HG03159 (cell line): ENCODE measurements around the gene ATP2B2.

Experiments used
- ATAC-seq: cut with Tn5 transposase; IDR thresholded peaks from one replicate; pipeline ENCODE4 v1.9.1; 2021; ENCODE audit warnings: mild to moderate bottlenecking, moderate library complexity; ENCODE audit not compliant: unreplicated experiment

The ATP2B2 gene

DNA sequence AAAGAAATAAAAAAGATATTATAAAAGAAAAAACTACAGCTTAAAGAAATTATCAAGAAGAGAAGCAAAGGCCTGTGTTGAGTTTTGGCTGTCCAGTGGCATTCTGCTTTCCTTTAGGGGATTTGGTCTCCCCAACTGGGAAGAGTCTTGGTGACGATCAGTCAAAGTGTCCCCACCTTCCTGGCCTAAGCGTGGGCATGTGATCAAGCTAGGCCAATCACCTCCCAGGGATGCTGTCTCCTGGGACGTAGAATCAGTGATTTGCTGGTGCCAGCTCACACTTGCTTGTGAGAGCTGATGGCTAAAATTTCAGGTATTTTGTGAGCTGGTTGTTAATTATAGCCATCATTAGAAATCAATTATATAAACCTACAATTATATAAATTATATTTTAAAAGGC lies 69.5 kb downstream of the ATP2B2 start:
- ATAC-seq: no peak

DNA sequence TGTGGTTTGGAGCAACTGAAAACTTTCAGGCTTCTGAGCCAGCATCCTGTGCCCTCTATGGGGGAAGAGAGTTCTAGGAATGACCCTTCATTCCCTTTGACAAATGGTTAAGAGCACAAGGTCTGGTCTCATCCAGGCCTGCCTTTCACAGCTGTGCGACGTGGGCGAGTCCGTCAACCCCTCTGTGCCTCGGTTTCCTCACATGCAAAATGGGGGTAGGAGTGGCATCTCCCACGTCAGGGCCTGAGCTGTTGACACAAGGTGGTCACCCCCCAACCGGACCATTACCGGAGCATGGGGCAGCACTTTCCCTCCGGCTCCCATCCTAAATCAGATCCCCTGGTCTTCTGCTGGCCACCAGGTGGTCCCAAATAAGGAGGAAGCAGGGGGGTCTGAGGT lies 70.4 kb downstream of the ATP2B2 start:
- ATAC-seq: no peak

DNA sequence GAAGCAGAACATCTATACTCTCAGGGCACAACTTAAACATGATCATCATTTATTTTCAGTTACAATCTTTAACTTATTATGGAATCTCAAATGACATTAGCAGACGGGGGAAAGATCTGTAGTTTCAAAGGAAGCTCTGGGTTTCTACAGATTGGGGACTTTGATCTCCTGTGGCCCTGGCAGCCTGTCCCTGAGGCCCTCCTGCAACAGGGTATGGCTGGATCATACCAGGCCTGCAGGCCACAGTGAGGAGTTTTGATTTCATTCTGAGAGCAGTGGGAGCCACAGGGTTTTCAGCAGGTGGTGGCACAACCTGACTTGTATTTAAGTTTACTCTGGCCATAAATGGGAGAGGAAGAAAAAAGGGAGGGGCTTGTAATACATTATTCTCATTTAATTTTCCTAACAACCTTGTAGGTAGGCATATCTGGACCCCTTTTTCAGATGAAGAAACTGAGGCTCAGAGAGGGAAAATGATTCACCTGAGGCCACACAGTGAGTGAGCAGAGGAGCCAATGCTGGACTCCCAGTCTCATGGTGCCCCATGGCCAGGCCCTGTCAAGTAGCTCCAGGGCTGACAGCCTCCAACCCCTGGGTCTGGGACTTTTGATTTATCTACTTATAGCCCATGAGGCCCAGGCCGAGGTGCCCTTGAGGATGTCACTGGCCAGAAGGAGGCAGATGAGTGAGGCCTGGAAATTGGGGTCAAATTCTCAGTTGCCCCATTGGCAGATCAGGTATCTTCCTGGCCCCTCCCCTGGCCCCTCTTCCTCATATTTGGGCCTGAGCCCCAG lies 71.0 kb downstream of the ATP2B2 start:
- no peak for ATAC-seq

DNA sequence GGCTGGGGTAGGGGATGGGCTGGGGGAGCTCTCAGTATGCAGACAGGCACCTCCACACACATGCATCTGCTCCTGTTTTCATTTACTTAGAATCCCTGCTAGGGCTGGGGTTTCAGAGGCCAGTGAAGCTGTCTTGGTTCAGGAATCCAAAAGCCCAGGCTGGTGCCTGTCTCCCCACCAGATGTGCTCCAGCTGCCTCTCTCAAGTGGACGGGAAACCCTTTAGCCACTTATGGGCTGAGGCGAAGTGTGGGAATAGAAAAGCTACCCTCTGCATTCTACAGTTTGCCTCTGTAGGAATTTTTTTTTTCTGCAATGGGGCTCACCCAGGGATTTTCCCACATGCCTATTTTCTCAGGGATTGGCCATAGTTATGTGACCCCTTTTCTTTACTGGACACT lies 72.5 kb downstream of the ATP2B2 start:
- no peak for ATAC-seq

DNA sequence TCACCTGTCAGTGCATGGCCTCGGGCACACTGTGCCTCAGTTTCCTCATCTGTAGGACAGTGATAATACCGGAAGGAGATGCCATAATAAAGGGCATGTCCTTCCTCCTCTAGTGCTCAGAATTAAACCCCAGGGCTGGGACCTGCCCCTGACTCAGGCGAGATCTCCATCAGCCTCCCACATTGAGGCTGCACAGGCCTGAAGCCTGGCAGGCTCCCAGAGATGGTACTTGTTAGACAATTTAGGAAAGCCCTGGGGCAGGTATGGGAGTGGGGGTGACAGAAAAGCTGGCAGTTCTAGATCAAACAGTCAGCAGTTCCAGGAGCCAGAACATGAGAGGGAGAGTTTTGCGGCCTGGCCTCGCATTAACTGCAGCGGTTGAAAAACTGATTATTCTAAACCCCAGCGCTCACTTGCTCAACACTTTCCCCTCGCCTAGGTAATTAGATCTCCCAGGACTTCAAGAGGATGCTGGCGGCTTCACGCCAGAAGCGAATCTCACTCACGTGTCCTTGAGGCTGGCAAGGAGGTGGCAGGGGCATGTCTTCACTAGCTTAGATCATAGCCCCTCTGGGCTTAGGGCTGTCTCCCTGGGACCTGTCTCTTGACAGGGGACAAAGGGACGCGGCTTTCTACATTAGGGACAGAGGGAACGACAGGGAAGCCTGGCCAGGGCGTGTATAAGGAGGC lies 73.1 kb downstream of the ATP2B2 start:
- no peak for ATAC-seq

DNA sequence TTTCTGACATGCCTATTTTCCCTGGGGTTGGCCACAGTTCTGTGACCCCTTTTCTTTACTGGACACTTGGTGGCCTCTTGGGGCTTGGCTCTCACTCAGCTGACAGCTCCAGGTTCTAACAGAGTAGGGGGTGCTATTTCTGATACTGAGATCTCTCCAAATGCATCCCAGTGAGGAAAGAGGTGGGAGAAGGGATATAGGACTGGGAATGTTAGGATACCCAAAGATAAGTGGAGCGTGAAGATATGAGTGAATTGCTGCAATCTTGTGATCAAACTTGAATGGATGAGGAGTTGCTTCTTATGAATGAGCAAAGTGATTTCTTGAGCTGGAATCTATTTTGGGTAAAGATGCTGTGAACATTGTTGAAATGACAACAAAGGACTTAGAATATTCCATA lies 74.6 kb downstream of the ATP2B2 start:
- ATAC-seq: no peak

DNA sequence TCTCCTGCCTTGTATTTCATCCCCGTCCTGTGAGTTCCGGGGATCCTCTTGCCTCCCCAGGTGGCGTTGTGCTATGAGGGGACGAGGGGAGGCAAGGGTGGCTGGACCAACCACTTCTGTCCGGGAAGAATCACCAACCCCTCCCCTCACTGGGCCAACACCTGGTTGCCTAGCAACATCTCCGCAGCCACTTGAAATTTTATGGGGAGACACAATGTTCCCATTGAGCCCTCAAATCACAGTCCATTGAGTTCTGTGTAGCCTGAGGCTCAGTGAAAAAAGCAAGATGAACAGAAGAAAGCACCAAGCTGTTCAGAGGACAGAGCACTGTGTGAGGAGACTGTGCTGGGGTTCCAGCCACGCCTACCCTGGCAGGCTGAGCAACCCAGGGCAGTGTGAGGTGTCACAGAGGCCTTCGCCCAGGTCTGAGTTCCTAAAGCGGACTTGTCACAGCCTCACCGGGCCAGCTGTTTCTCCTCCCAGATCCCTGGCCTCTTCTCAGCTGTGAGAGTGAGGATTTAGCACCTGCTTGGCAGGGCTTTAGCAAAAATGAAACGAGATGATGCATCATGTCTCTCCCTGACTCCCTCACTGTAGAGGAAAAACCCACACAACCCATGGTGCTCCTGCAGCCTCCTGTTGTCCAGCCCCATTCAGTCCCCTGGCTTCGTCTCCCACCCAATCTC lies 76.8 kb downstream of the ATP2B2 start:
- no peak for ATAC-seq

DNA sequence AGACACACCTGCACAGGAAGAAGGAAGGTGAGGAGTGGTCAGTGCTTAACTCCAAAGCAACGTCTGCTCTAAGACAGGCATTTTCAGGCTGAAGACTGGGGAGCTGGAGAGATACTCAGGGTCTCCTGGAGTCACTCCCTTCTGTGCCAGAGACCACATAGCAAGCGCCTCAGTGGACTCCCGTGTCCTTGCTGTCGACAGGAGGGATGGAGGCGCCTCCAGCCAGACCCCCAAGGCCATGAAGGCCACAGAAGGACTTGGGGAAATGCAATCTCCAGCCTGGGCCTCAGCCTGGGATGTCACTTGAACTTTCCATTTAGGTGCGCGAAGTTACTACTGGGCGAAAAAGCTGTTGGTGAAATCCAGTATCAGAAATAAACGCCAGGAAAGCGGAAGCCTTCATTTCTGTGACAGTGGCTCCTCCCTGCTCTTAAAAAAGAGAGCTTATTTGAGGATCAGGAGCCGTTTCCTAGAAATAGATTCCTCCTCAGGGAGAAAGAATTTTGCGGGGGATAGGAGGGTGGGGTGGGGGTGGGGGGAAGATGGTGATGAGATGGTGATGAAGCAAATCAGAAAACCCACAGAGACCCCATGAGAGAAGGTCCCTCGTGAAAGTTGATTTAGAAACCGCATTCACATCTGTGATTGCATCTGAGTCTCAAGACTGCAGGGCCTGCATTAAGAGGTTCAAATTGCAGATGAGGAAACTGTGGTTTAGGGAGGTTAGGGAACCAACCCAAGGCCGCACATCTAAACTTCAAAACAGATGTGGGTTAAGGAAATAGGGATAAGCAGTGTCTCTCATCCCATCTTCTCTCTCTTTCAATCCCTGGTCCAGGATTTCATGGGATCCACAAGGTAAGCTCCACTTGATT lies 78.8 kb downstream of the ATP2B2 start:
- ATAC-seq: no peak

DNA sequence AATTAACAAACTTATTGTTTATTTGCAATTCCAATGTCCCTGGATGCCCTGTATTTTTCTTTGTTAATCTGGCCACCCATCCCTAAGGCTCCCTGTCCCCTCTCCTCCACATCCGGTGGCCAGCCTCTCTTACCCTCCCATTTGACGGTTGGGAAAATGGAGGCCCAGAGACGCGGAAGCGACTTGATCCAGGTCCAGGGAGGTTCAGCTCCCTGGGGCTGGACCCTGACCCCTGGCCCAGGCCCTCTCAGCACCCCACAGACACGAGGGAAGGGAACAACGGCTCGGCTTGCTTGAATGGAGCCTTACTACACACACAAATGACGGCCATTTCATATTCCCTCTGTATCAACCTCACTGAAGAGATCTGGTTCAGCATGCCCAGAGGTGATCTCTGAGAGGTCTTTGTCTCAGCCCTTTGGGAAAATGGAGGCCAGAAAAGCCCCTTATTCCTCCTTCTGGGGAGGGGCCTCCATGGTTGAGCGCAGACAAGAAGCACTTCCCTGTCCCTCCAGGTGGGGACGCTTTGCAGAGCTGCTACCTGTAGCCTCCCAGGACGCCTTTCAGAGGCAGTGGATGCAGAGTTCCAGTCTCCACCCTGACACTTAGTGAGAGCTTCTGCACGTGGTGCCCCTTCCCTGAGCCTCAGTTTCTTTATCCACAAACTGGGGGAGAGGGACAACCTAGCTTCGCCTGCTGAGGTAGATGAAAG lies 82.1 kb downstream of the ATP2B2 start:
- ATAC-seq: no peak

DNA sequence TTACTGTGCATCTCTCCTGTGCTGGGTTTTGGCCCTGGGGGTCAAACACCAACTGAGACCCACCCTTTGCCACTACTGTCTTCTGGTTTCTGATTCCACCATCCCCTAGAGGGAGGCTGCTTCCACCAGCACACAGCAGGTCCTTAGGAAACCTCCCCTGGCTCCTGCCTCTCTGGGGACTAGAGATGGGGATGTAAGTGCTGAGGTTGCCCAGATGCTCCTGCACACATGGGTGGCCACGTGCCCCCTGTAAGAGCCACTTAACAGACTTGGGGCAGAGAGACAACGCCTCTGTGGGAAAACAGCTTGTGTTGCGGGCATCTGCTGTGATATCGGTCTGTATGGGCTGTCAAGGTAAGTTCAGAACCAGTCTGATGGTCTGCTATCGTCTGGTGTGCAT lies 83.4 kb downstream of the ATP2B2 start:
- ATAC-seq: no peak

DNA sequence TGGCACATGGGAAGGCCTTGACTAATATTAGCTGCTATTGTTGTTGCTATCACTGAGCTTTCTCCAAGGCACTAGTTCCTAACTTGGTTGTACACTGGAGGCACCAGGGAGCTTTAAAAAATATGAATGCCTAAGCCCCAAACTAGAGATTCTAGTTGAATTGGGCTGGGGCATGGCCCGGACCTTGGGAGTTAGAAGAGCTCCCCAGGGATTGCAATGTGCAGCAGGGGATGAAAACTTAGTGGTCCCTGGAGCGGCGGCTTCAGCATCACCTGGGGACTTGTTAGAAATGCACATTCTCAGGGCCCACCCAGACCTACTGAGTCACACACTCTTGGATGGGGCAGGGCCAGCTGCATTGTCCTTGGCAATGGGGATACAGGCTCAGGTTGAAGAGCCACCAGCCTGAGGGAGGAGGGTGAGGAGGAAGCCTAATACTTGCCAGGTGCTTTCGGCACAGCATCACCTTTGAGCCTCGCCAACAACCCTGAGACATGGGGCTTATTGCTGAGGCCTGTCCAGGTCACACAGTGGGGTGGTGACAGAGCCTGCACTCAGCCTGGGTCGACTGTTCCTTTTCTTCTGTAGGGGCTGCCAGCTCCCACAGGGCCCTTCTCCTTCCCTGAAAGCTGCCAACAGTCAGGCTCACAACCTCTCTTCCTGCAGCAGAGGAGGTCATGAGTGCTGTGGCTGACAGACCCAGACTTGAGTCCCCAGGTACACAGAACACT lies 84.5 kb downstream of the ATP2B2 start:
- no peak for ATAC-seq

DNA sequence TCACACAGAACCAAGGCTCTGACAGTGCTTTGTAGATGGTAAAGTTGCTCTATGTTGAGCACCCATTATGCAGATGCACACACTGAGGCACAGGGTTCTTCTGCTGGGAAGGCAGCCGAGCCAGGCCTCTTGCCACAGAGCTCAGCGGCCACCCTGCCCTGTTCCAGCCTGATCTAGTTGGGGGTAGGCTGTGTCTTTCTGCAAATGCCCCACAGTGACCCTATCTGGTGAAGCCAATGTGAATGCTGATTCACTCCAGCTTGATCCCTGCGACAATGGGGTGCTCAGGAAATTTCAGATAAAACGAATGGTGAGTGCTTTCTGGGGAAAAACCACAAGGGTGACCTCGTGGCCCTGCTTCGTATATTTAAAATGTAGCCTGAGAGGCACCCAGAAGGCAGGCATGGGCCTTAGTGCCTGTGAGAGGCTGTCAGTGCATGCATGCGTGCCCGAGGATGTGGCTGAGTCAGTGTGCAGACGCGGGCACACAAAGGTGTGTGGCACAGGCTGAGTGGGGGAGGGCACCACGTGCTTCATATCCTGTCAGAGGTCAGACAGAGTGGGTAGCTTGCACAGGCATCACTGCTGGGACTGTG lies 85.7 kb downstream of the ATP2B2 start:
- ATAC-seq: no peak

DNA sequence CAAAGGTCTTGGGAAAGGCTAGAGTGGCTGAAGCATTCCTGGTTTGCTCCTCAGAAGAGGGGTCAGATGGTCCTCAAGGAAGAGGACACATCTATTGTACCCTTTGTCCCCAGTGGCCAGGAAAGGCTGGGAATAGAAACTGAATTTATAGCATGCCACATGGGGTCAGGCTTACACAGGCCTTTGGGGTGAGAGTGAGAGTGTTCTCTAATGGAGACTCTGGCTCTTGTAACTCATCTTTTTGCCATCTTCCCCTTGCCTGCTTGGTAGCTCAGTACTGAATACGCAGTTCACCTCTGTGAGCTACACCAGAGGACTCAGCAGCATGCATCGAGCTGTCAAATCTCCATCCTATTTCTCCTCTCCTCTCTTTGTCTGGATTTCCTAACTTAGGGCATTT lies 87.5 kb downstream of the ATP2B2 start:
- no peak for ATAC-seq

DNA sequence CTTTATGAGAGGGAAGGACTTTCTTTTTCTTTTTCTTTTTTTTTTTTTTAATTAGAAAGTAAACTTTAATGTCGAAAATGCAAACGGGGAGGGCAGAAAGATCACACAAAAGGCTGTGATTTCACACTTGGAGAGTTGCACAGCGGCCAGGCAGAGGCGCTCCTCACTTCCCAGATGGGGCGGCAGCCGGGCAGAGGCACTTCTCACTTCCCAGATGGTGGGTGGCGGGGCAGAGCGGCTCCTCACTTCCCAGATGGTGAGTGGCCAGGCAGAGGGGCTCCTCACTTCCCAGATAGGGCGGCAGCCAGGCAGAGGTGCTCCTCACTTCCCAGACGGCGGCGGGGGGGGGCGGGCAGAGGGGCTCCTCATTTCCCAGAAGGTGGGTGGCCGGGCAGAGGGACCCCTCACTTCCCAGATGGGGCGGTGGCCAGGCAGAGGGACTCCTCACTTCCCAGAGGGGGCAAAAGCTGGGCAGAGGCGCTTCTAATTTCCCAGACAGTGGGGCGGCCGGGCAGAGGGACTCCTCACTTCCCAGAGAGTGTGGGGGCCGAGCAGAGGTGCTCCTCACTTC lies 88.6 kb downstream of the ATP2B2 start:
- ATAC-seq: no peak

DNA sequence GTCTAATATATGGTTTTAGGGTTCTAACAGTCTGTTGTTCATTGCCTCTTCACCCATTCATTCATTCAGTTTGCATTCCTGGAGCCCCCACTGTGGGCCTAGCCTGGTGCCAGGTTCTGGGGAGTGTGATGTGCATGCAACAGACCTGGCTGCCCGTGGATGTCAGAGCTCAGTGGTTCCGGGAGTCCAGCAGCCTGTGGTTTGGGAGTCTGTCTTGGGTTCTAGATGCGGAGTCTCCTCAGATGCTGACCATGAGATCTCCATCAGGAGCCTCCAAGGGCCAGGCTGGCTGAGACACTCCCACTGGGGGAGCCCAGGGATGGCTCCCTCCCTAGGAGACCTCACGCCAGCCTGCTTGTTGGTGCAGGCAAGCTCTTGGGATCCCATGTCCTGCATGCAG lies 92.3 kb downstream of the ATP2B2 start:
- ATAC-seq: no peak

DNA sequence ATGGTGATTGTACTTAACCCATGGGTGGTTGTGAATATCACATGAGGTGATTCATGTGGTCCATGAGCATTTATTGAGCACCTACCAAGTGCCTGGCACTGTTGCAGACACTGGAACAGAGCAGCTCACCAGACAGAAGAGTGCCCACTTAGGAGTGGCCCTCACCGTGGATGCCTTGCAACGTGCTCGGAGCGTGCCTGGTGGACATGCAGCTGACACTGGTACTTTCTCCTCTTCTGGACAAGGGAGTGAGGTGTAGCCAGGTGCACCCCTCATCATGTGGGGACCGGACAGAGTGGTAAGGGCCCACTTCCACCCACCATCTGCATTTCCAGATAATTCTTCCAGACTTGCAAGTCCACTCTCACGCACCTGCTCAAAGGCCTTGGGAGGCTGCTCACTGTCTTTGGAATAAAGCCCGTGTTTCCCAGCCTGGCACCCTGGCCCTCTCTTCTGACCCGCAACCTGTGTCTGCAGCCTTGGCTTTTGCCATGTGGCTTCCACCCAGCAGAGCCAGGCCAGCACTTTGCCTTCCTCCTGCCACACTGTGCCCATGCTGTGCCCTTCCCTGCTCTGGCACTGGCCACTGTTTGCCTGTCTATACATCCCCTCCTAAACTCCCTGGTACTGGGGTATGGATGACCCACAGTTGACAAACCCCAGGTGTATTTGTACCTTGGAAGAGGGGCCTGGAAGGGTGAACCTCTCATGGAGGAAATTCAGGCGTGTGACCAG lies 93.6 kb downstream of the ATP2B2 start:
- no peak for ATAC-seq

DNA sequence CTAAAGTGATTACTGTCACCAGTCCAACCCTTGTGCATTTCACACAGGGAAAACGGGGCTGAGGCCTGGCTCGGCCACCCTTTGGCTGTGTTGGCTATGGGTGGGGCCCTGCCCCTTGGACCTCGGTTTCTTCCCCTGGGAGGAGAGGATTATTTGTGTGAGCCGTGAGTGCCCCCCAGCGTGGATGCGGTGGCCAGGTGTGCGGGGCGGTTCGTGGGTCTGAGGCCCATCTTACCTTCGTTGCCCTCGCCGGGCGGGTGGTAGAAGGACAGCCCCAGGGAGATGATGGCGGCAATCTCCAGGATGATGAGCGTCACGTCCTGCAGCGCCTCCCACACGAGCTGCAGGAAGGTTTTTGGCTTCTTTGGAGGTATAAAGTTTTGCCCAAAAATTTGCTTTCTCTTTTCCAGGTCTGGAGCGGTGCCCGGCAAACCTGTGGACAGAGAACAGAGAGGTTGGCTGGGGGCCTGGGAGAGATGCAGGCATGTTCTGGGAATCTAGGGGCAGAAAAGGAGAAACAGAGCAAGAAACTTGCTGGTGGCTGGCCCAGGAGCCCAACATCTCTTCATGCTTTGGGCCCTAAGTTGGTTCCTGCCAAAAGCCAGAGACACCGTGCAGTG lies 94.9 kb downstream of the ATP2B2 start:
- no peak for ATAC-seq

DNA sequence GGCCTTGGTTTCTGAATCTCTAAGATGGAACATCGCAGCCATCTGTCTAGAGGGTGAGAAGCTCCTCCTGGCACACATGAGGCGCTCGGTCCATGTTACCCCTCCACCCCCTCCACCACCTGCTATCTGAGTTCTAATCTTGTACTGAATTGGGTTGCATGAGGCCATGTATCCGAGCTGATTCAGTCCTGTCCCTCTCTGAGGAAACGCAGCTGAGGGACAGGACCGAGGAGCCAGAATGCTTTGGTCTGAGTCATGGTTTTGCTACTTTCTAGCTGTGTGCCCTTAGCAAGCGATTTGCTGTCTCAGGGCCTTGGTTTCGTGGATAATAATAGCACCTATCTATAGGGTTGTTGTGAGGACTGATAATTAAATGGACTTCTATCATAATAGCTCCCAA lies 96.7 kb downstream of the ATP2B2 start:
- ATAC-seq: no peak
